Measurements from ENCODE around the gene PRRG3. TPM values are rescaled to one million over a fixed set of nuclear protein-coding genes. Genes with fewer than 3 reads are reported as not detected.

Gene PRRG3
- total and polyA plus RNA-seq, 8 donors: 0.10 to 7.3 (median 0.14) TPM; not detected in 3

DNA sequence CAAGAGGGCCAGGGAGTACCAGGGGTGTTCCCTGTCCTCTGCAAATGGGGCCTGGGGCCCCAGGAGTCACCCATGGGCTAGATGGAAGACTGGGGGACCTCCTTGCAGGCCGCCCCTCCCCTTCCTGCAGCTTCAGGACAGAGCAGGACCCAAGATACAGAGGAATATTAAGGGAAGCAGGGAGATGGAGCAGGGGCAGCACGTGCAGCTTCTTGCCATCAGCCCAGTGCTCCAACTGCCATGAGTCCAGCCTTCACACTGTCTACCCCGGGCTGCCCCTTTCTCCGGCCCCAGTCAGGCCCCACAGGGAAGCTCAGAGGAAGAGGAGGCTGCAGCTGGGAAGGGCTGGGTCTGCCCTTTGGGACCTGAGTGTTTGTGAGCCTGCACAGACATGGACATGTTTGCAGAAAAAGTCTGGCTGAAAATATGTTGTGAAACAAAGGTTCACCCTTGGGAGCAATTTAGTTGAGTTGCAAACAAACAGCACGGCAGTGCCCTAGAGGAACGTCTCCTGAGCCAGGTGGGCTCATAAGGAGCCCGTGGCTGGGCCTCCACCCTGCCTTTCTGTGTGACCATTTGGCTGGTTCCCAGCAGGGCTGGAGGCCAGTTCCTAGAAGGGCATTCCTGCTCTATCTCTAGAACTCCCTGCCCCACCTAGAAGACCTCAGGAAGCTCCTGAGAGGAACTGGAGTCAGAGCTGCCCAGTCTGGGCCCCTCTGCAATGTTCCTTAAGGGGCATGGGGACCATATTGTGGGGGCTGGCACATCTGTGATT, 29.5 kb downstream of the PRRG3 start:
- peak in 1 of 2 donors; percentile 61 for DNase-seq
- H3K4me1 ChIP-seq: peaks cover 0 to 5% (median 0%) of the 10 kb centered on the region in 4 donors
- 37 to 54% (median 40%) methylated on average over 4 to 7 of the region's 7 CpGs for WGBS, 5 donors
- H3K4me3 ChIP-seq: no peak overlapping the region
- peaks cover 0 to 14% (median 0%) of the 10 kb centered on the region in 3 donors for H3K27me3 ChIP-seq
- intact Hi-C loops (cut with DNase I; ENCODE audit: low total_unique reads): no loop called here
- H3K9me3 ChIP-seq: no peaks in the 10 kb centered on the region
- no peaks in the 10 kb centered on the region for H3K36me3 ChIP-seq
- TF ChIP-seq, protein P1, sequence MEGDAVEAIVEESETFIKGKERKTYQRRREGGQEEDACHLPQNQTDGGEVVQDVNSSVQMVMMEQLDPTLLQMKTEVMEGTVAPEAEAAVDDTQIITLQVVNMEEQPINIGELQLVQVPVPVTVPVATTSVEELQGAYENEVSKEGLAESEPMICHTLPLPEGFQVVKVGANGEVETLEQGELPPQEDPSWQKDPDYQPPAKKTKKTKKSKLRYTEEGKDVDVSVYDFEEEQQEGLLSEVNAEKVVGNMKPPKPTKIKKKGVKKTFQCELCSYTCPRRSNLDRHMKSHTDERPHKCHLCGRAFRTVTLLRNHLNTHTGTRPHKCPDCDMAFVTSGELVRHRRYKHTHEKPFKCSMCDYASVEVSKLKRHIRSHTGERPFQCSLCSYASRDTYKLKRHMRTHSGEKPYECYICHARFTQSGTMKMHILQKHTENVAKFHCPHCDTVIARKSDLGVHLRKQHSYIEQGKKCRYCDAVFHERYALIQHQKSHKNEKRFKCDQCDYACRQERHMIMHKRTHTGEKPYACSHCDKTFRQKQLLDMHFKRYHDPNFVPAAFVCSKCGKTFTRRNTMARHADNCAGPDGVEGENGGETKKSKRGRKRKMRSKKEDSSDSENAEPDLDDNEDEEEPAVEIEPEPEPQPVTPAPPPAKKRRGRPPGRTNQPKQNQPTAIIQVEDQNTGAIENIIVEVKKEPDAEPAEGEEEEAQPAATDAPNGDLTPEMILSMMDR (IDR thresholded peaks at IDR 0.05): no peak
- TF ChIP-seq POLR2A (IDR thresholded peaks at IDR 0.05): no peak
- no peak for TF ChIP-seq POLR2AphosphoS5 (IDR thresholded peaks at IDR 0.05)
- TF ChIP-seq EP300 (IDR thresholded peaks at IDR 0.05): no peak
- H3K27ac ChIP-seq: no peak overlapping the region

DNA sequence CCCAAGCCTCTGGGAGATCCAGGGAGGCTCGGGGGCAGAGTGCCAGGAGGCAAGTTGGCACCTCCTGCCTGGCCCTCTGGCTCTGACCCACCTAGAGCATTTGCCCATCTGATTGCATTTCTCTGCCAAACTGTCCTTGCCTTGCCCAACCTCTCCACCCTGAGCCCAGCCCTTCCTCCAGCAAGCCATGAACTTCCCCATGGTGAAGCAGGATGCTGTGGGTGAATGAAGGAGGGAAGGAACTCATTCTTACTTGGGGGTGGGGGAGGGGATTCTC, 30.0 kb downstream of the PRRG3 start:
- Histone ChIP-seq H3K27me3 (peaks cover 0 to 14% (median 0%) of the 10 kb centered on the region in 3 donors), H3K9me3 (no peaks in the 10 kb centered on the region), H3K27ac (no peak overlapping the region), H3K4me1 (peaks cover 0 to 5% (median 0%) of the 10 kb centered on the region in 4 donors), H3K36me3 (no peaks in the 10 kb centered on the region), H3K4me3 (no peak overlapping the region)
- no peak for DNase-seq
- intact Hi-C loops (cut with DNase I; ENCODE audit: low total_unique reads): no loop called here
- 6 to 30% (median 14%) methylated on average over 1 of the region's 1 CpG; no CpG with 5 or more reads in 1 of the 5 donors for WGBS, 5 donors
- no peak for TF ChIP-seq POLR2A (IDR thresholded peaks at IDR 0.05)
- TF ChIP-seq POLR2AphosphoS5 (IDR thresholded peaks at IDR 0.05): no peak

DNA sequence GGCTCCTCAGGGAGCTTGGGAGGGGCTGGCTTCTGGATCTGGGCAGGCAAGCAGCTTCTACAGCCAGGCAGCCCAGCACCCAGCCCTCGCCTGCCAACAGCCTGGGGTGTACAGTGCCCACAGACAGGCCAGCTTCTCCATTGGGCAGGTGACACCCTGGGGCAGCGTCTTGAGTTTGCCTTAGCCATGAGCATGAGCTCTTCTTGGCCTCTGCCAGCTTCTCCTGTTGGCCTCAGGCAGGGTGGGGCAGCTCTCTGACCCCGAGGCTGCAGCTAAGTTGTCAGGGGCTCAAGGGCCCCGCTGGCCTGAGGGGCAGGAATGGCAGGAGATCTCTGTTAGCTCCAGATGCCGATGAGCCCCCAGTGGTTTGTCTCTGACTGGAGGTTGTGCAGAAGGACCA, 31.5 kb downstream of the PRRG3 start:
- 54 to 80% (median 67%) methylated on average over 5 of the region's 5 CpGs; no CpG with 5 or more reads in 2 of the 5 donors for WGBS, 5 donors
- DNase-seq: no peak
- peaks cover 0 to 5% (median 0%) of the 10 kb centered on the region in 4 donors for H3K4me1 ChIP-seq
- no peaks in the 10 kb centered on the region for H3K9me3 ChIP-seq
- TF ChIP-seq EP300 (IDR thresholded peaks at IDR 0.05): no peak
- TF ChIP-seq, protein P1 (IDR thresholded peaks at IDR 0.05): no peak
- intact Hi-C loops (cut with DNase I; ENCODE audit: low total_unique reads): no loop called here
- no peaks in the 10 kb centered on the region for H3K36me3 ChIP-seq
- no peak overlapping the region for H3K4me3 ChIP-seq
- H3K27me3 ChIP-seq: peaks cover 0 to 14% (median 0%) of the 10 kb centered on the region in 3 donors
- no peak overlapping the region for H3K27ac ChIP-seq

DNA sequence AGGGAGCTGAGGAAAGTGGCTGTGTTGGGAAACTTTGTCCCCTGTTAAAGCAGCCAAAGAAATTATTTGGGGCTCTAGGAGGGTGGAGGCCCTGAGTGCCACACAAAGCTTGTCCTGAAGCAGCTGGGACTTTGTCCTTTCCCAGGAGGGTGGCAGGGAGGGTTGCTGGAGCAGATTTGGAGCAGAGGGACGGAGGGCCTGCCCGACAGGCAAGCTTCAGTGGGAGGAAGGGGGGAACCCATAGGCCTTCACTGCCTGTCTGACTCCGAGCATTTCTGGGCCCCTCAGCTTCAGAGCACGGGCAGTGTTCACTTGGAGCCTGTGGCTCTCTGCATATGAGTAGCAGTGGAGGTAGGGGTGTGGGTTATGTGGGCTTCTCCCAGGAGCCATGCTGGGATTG, 32.1 kb downstream of the PRRG3 start:
- Histone ChIP-seq H3K9me3 (no peaks in the 10 kb centered on the region), H3K4me3 (no peak overlapping the region), H3K27me3 (peaks cover 0 to 18% (median 0%) of the 10 kb centered on the region in 3 donors), H3K36me3 (no peaks in the 10 kb centered on the region), H3K4me1 (peaks cover 0 to 5% (median 0%) of the 10 kb centered on the region in 4 donors), H3K27ac (no peak overlapping the region)
- TF ChIP-seq POLR2AphosphoS5 (IDR thresholded peaks at IDR 0.05): no peak
- TF ChIP-seq POLR2A (IDR thresholded peaks at IDR 0.05): no peak
- TF ChIP-seq, protein P1 (IDR thresholded peaks at IDR 0.05): no peak
- no peak for TF ChIP-seq EP300 (IDR thresholded peaks at IDR 0.05)
- intact Hi-C loops (cut with DNase I; ENCODE audit: low total_unique reads): no loop called here
- 68 to 96% (median 79%) methylated on average over 3 to 4 of the region's 4 CpGs for WGBS, 5 donors
- DNase-seq: no peak
